Measurements from ENCODE around the gene MROH2B.

DNA sequence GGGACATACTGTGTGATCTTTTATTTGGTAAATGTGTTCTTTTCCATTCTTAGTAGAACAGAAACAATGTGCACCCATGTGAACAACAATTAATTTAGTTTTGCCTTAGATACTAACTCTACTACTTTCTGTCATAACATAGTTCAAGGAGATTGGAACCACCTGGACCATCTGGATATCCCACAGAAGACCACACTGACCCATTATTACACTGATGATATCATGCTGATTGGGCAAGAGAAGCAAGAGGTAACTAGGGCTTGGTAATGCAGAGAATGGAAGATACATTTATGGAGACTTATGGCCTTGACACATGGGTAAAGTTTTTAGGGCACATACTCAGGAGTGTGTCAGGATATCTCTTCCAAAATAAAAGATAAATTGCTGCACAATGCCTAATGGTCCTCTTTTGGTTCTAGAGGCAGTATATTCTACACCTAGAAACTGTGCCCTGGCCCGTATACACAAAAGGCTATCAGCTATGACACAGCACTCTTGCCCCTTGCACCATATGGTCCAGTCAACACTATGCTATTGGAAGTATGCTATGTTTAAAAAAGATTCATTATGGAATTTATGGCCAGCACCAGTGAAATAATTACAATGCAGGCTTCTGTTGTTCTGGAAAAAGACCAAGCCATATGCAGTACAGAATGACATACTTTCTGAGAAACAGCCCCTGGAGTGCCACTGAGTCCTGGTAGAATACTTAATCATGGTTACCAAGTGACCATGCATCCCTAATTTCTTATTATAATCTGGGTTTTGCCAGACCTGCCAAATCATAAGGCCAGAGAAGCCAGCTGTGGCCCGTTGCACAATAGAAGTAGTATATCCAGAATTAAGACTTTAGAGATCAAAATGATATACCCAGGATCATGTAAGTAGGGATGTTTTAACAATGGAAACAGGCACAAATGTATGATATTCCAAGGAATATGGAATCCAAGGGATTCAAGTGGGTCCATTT is 41.6 kb upstream of the MROH2B start:
- TF ChIP-seq POLR2AphosphoS5 (IDR thresholded peaks at IDR 0.05; ENCODE audit: borderline replicate concordance, low read depth, low read length) (no peak), EZH2 (IDR thresholded peaks at IDR 0.05) (no peak), FOXP2 (optimal IDR thresholded peaks at IDR 0.05; ENCODE audit: control extremely low read depth, extremely low read length, insufficient read depth) (no peak)
